Endometrium (tissue), 2 donors: ENCODE data around the gene ARID5B.
"Not testable (repeated sequence)": the region's sequence is repeated elsewhere in the genome, so short reads cannot be mapped to it uniquely, and the experiment has no call there.

Experiments used
- FAIRE-seq: peaks from 2 replicates; lab custom pipeline; 2012; peaks lifted over from hg19 to GRCh38; lab: Jason Lieb, UNC
- donor health status: control.
- donor health status: control.

ARID5B gene

GRCh38 chr10:61900829-61901792 lies at the start of gene ARID5B:
TSS of gene ARID5B (plus strand) at chr10:61901699. CDS start at chr10:61901710, 11 bp downstream.
- no peak for FAIRE-seq

GRCh38 chr10:61852261-61852660 lies 49.2 kb upstream of the ARID5B start:
- no peak for FAIRE-seq

- no peak for FAIRE-seq
These were observed 45.7 kb upstream of the ARID5B start for GRCh38 chr10:61855771-61856170.

GRCh38 chr10:61857746-61858145 lies 43.8 kb upstream of the ARID5B start:
- FAIRE-seq = no peak

GRCh38 chr10:61859786-61860185 lies 41.7 kb upstream of the ARID5B start:
- FAIRE-seq = no peak

- FAIRE-seq = no peak
These were observed 40.3 kb upstream of the ARID5B start for GRCh38 chr10:61860964-61861758.

- no peak for FAIRE-seq
These were observed 37.5 kb upstream of the ARID5B start for GRCh38 chr10:61863981-61864380.

- no peak for FAIRE-seq
These were observed 34.7 kb upstream of the ARID5B start for GRCh38 chr10:61866700-61867368.

GRCh38 chr10:61867374-61867773 lies 34.1 kb upstream of the ARID5B start:
- not testable (repeated sequence) for FAIRE-seq

GRCh38 chr10:61867817-61868216 lies 33.7 kb upstream of the ARID5B start:
- not testable (repeated sequence) for FAIRE-seq

- no peak for FAIRE-seq
These were observed 32.3 kb upstream of the ARID5B start for GRCh38 chr10:61869041-61869675.

- no peak for FAIRE-seq
These were observed 31.5 kb upstream of the ARID5B start for GRCh38 chr10:61869774-61870525.

GRCh38 chr10:61870526-61870895 lies 31.0 kb upstream of the ARID5B start:
- FAIRE-seq = no peak

- FAIRE-seq = no peak
These were observed 30.0 kb upstream of the ARID5B start for GRCh38 chr10:61871487-61871886.

- no peak for FAIRE-seq
These were observed 23.4 kb upstream of the ARID5B start for GRCh38 chr10:61877887-61878739.

GRCh38 chr10:61878740-61879068 lies 22.8 kb upstream of the ARID5B start:
- no peak for FAIRE-seq

- FAIRE-seq = no peak
These were observed 18.7 kb upstream of the ARID5B start for GRCh38 chr10:61882621-61883370.

- no peak for FAIRE-seq
These were observed 18.0 kb upstream of the ARID5B start for GRCh38 chr10:61883371-61884025.

GRCh38 chr10:61887772-61888171 lies 13.7 kb upstream of the ARID5B start:
- FAIRE-seq = no peak
